Adrenal gland (tissue), 12 donors: ENCODE data around the gene SIGLEC10. TPM values are rescaled to one million over a fixed set of nuclear protein-coding genes. Genes with fewer than 3 reads are reported as not detected.
"Not testable (repeated sequence)": the region's sequence is repeated elsewhere in the genome, so short reads cannot be mapped to it uniquely, and the experiment has no call there.

ENCODE experiments used
- DNase-seq, 7 donors: peaks; one replicate each; pipeline ENCODE4 v3.0.0-alpha.2; 2019 to 2020
- H3K27ac ChIP-seq, 5 donors: fragments of 200-600 bp; sonication (generic) in 4 of 5; 1 replicate in 3 of 5; 2 replicates in 2 of 5; pipeline versions ENCODE4 v1.5.1 to v1.8.0; 2016 to 2020; ENCODE audit warnings: mild to moderate bottlenecking in 1 of 5
- H3K27me3 ChIP-seq: fragments of 200-600 bp; 2 replicates; pipeline ENCODE4 v1.8.0; 2021
- H3K36me3 ChIP-seq, 2 donors: fragments of 200-600 bp; replicated peaks in 1 of 2; 1 replicate in 1 of 2; 2 replicates in 1 of 2; pipeline versions ENCODE4 v1.5.1 to v1.8.0; 2018 to 2022
- H3K4me1 ChIP-seq, 2 donors: fragments of 200-600 bp; replicated peaks in 1 of 2; 1 replicate in 1 of 2; 2 replicates in 1 of 2; pipeline versions ENCODE4 v1.5.1 to v1.8.0; 2018 to 2021
- H3K4me3 ChIP-seq, 4 donors: fragments of 200-600 bp; sonication (generic) in 3 of 4; one replicate each; pipeline ENCODE4 v1.5.1; 2016 to 2018
- H3K9me3 ChIP-seq, 3 donors: fragments of 200-600 bp; sonication (generic) in 1 of 3; replicated peaks in 1 of 3; 1 replicate in 2 of 3; 2 replicates in 1 of 3; pipeline versions ENCODE4 v1.5.1 to v1.8.0; 2016 to 2021
- CTCF ChIP-seq, 6 experiments: fragments of 450-650 bp in 4 of 6; fragments of 200-600 bp in 2 of 6; sonication (generic) in 1 of 6; IDR thresholded peaks; 1 replicate in 5 of 6; 2 replicates in 1 of 6; pipeline versions ENCODE4 v1.5.1 to v1.8.0; 2016 to 2021; ENCODE audit warnings: antibody characterized with exemption in 6 of 6, mild to moderate bottlenecking in 2 of 6, moderate library complexity in 1 of 6
- POLR2A ChIP-seq, 2 donors: fragments of 450-650 bp; IDR thresholded peaks; one replicate each; pipeline ENCODE4 v1.6.1; 2017; ENCODE audit warnings: antibody characterized with exemption in 2 of 2, mild to moderate bottlenecking in 2 of 2, moderate library complexity in 1 of 2
- WGBS, 4 donors: extraction: QIAGEN DNeasy Blood & Tissue Kit in 2 of 4; methylation state at CpG; one replicate each; pipeline versions ENCODE4 v1.1.5 to v1.1.7; 2013 to 2017; 5-methylcytosine and 5-hydroxymethylcytosine counted together
- intact Hi-C, 2 donors: fragments of 100-400 bp; cut with DNase I; formaldehyde crosslinking; loops; one replicate each; pipeline versions ENCODE4 v1.14.1 to v1.15.0; 2022 to 2023
- polyA plus RNA-seq, 3 donors: library from polyadenylated mRNA; stranded (reverse); fragments of 200-250 nt in 2 of 3; fragments of 350-450 nt in 1 of 3; fragmentation: Illumina TruSeq in 1 of 3; extraction: RNeasy Lipid Tissue Mini Kit (QIAGEN cat#74804) in 1 of 3; gene quantifications; one replicate each; pipeline ENCODE4 v1.2.3, GENCODE V29; 2013 to 2014
- total RNA-seq, 9 donors: library from RNA; depleted of rRNA in 4 of 9; stranded (reverse); fragments of >200 nt in 4 of 9; fragments of 120-200 nt in 1 of 9; fragmentation: NEBNext Ultra II Directional in 1 of 9; extraction: Animal tissue kit (Norgen Biotek cat#: 25700) in 1 of 9; gene quantifications; one replicate each; pipeline versions ENCODE4 v1.1.0 to v1.2.4, GENCODE V29; 2013 to 2023
- donor health status: healthy with polysubstance abuse.
- donor health status: Bipolar disorder and iron deficiency.
- donor health status: DM: yes; HTN: yes; CAD: no.
- donor health status: DM: no; HTN: no; CAD: no.
- donor health status: DM: no; HTN: no; CAD: no.
- donor health status: DM: yes; HTN: yes; CAD: no.

Gene SIGLEC10
- total and polyA plus RNA-seq, 12 donors: 0.89 to 70.7 (median 15.8) TPM

- DNase-seq: peak; percentile 81 to 93 (median 89)
- TF ChIP-seq POLR2A (IDR thresholded peaks at IDR 0.05) (no peak), CTCF (IDR thresholded peaks at IDR 0.05) (peak; percentile 91 to 99 (median 96))
- Histone ChIP-seq H3K4me3 (no peak overlapping the region), H3K27ac (no peak overlapping the region), H3K9me3 (no peaks in the 10 kb centered on the region), H3K36me3 (no peaks in the 10 kb centered on the region), H3K4me1 (no peaks in the 10 kb centered on the region), H3K27me3 (no peaks in the 10 kb centered on the region)
- intact Hi-C loops: no loop called here
- WGBS, 4 donors: 6 to 12% (median 10%) methylated on average over 9 to 19 of the region's 19 CpGs
Measured at GRCh38 chr19:51422053-51422448, 4.6 kb upstream of the SIGLEC10 start.

GRCh38 chr19:51421229-51422052, 4.0 kb upstream of the SIGLEC10 start:
- Histone ChIP-seq H3K27ac (no peak overlapping the region), H3K4me1 (no peaks in the 10 kb centered on the region), H3K27me3 (no peaks in the 10 kb centered on the region), H3K9me3 (no peaks in the 10 kb centered on the region), H3K36me3 (no peaks in the 10 kb centered on the region), H3K4me3 (no peak overlapping the region)
- DNase-seq: no peak
- WGBS, 4 donors: 7 to 13% (median 9%) methylated on average over 6 to 39 of the region's 39 CpGs
- no peak for TF ChIP-seq CTCF (IDR thresholded peaks at IDR 0.05)
- TF ChIP-seq POLR2A (IDR thresholded peaks at IDR 0.05): no peak
- intact Hi-C loops: no loop called here

GRCh38 chr19:51420511-51420910, 3.1 kb upstream of the SIGLEC10 start:
- H3K27ac ChIP-seq, H3K27me3 ChIP-seq, H3K4me1 ChIP-seq, H3K9me3 ChIP-seq, H3K36me3 ChIP-seq, H3K4me3 ChIP-seq, DNase-seq, intact Hi-C loops: not testable (repeated sequence)
- 83 to 89% (median 86%) methylated on average over 11 of the region's 11 CpGs for WGBS, 4 donors

GRCh38 chr19:51418707-51419106, 1.3 kb upstream of the SIGLEC10 start:
- Histone ChIP-seq H3K9me3 (no peaks in the 10 kb centered on the region), H3K27ac (no peak overlapping the region), H3K27me3 (no peaks in the 10 kb centered on the region), H3K4me3 (no peak overlapping the region), H3K4me1 (no peaks in the 10 kb centered on the region), H3K36me3 (no peaks in the 10 kb centered on the region)
- DNase-seq: no peak
- WGBS, 4 donors: 83 to 88% (median 87%) methylated on average over 2 of the region's 2 CpGs
- TF ChIP-seq POLR2A (IDR thresholded peaks at IDR 0.05) (no peak), CTCF (IDR thresholded peaks at IDR 0.05) (no peak)
- intact Hi-C loops: no loop called here

GRCh38 chr19:51417810-51418157, 342 bp upstream of the SIGLEC10 start:
- 60 to 73% (median 68%) methylated on average over 3 of the region's 3 CpGs for WGBS, 4 donors
- no peaks in the 10 kb centered on the region for H3K27me3 ChIP-seq
- DNase-seq: no peak
- H3K4me3 ChIP-seq: no peak overlapping the region
- intact Hi-C loops: no loop called here
- H3K36me3 ChIP-seq: no peaks in the 10 kb centered on the region
- H3K9me3 ChIP-seq: no peaks in the 10 kb centered on the region
- H3K4me1 ChIP-seq: no peaks in the 10 kb centered on the region
- peak overlapping the region in 4 of 5 donors; percentile 7 to 87 (median 34) for H3K27ac ChIP-seq
- TF ChIP-seq POLR2A (IDR thresholded peaks at IDR 0.05) (no peak), CTCF (IDR thresholded peaks at IDR 0.05) (no peak)

- H3K4me1 ChIP-seq, H3K27me3 ChIP-seq, intact Hi-C loops, H3K36me3 ChIP-seq, DNase-seq, H3K9me3 ChIP-seq: not testable (repeated sequence)
- 59 to 80% (median 76%) methylated on average over 3 to 15 of the region's 15 CpGs for WGBS, 4 donors
- H3K27ac ChIP-seq: peak overlapping the region in 1 of 5 donors; percentile 87
- peak overlapping the region in 1 of 4 donors; percentile 15 for H3K4me3 ChIP-seq
Measured at GRCh38 chr19:51416422-51416821, 1.0 kb downstream of the SIGLEC10 start.
